PC-9 (cell line): ENCODE results near the gene CRTAC1. TPM values are rescaled to one million over a fixed set of nuclear protein-coding genes. Genes with fewer than 3 reads are reported as not detected.

Experiments used
- BruUV-seq: library from RNA; stranded (reverse); fragments of 400-500 nt; replicated peaks from 2 replicates; lab custom pipeline; 2021; lab: Mats Ljungman, UMichigan
- CTCF ChIA-PET: fragments of 300-600 bp; sonication (Branson Sonifier 250); formaldehyde crosslinking; loops from one replicate; lab custom pipeline; 2022; ENCODE audit warnings: antibody characterized with exemption; lab: Charles Lee
- POLR2A ChIA-PET: fragments of 300-600 bp; sonication (Branson Sonifier 250); formaldehyde crosslinking; loops from one replicate; lab custom pipeline; 2022; ENCODE audit warnings: antibody characterized with exemption; ENCODE audit not compliant: unreplicated experiment; lab: Charles Lee
- DNase-seq, 2 experiments: peaks; one replicate each; pipeline versions ENCODE4 v3.0.0 to v3.0.0-alpha.2; 2015 to 2022; ENCODE audit warnings: mixed read lengths in 1 of 2
- H2AFZ ChIP-seq: fragments of 200-600 bp; sonication (generic); 2 replicates; pipeline ENCODE4 v1.8.1; 2017; ENCODE audit warnings: antibody characterized with exemption
- H3F3A ChIP-seq: fragments of 200-600 bp; sonication (generic); 2 replicates; pipeline ENCODE4 v1.8.1; 2017; ENCODE audit warnings: antibody characterized with exemption, mild to moderate bottlenecking, low read depth; ENCODE audit not compliant: insufficient read depth
- H3K27ac ChIP-seq: fragments of 200-600 bp; sonication (generic); 2 replicates; pipeline ENCODE4 v1.6.1; 2016; ENCODE audit warnings: mixed run types
- H3K27me3 ChIP-seq: fragments of 200-600 bp; sonication (generic); 2 replicates; pipeline ENCODE4 v1.6.1; 2016; ENCODE audit warnings: low read depth, mixed run types; ENCODE audit not compliant: insufficient read depth
- H3K36me3 ChIP-seq: fragments of 200-600 bp; sonication (generic); 2 replicates; pipeline ENCODE4 v1.6.1; 2016; ENCODE audit warnings: low read depth, mixed run types
- H3K4me1 ChIP-seq: fragments of 200-600 bp; sonication (generic); replicated peaks from 2 replicates; pipeline ENCODE4 v1.6.1; 2016; ENCODE audit warnings: mixed run types; ENCODE audit not compliant: insufficient read depth
- H3K4me2 ChIP-seq: fragments of 200-600 bp; sonication (generic); 2 replicates; pipeline ENCODE4 v1.6.1; 2017; ENCODE audit warnings: mixed run types
- H3K4me3 ChIP-seq: fragments of 200-600 bp; sonication (generic); 2 replicates; pipeline ENCODE4 v1.6.1; 2016; ENCODE audit warnings: mixed run types
- H3K79me2 ChIP-seq: fragments of 200-600 bp; sonication (generic); 2 replicates; pipeline ENCODE4 v1.6.1; 2017; ENCODE audit warnings: low read depth, mixed run types
- H3K9me2 ChIP-seq: fragments of 200-600 bp; sonication (generic); 2 replicates; pipeline ENCODE4 v1.8.1; 2017; ENCODE audit warnings: mild to moderate bottlenecking; ENCODE audit not compliant: insufficient read depth
- H3K9me3 ChIP-seq: fragments of 200-600 bp; sonication (generic); 2 replicates; pipeline ENCODE4 v1.8.1; 2016; ENCODE audit warnings: low read depth; ENCODE audit not compliant: insufficient read depth
- H4K20me1 ChIP-seq: fragments of 200-600 bp; sonication (generic); 2 replicates; pipeline ENCODE4 v1.8.1; 2017; ENCODE audit not compliant: insufficient read depth
- CTCF ChIP-seq: fragments of 200-600 bp; sonication (generic); conservative IDR thresholded peaks from 2 replicates; pipeline ENCODE4 v1.6.1; 2017; ENCODE audit warnings: mixed run types, antibody characterized with exemption, mild to moderate bottlenecking, moderate library complexity
- EZH2 ChIP-seq: fragments of 200-600 bp; sonication (generic); IDR thresholded peaks from 2 replicates; pipeline ENCODE4 v1.8.0; 2017; ENCODE audit warnings: antibody characterized with exemption, low read depth
- intact Hi-C: fragments of 100-400 bp; cut with micrococcal nuclease; formaldehyde crosslinking; loops from one replicate; pipeline ENCODE4 v1.10.0; 2022; ENCODE audit not compliant: unreplicated experiment
- total RNA-seq: library from RNA; stranded (reverse); gene quantifications from 2 replicates; pipeline ENCODE4 v1.2.3, GENCODE V29; 2021

Gene CRTAC1
- total RNA-seq, 1 experiment from 2014 or later: not detected

GRCh38 chr10:97913614-97914013 lies 116.8 kb downstream of the CRTAC1 start:
- H3K4me2 ChIP-seq: no peak overlapping the region
- H3F3A ChIP-seq: no peaks in the 10 kb centered on the region
- no peaks in the 10 kb centered on the region for H3K9me2 ChIP-seq
- no peaks in the 10 kb centered on the region for H3K4me1 ChIP-seq
- ChIA-PET POLR2A (no interaction called here), CTCF (no interaction called here)
- H2AFZ ChIP-seq: no peak overlapping the region
- no peaks in the 10 kb centered on the region for H3K79me2 ChIP-seq
- no peak for DNase-seq
- H3K27me3 ChIP-seq: peaks cover 11% of the 10 kb centered on the region
- no peaks in the 10 kb centered on the region for H3K36me3 ChIP-seq
- H4K20me1 ChIP-seq: no peaks in the 10 kb centered on the region
- TF ChIP-seq EZH2 (no peak), CTCF (no peak)
- intact Hi-C loops: loop anchor here (1.0 to 10.0 kb wide), 3 partner anchors 128 to 1331 kb away; no protein-coding TSS in a partner anchor
- no peak overlapping the region for H3K4me3 ChIP-seq
- H3K9me3 ChIP-seq: no peaks in the 10 kb centered on the region
- H3K27ac ChIP-seq: no peak overlapping the region
- BruUV-seq: no TSS peak

- CTCF ChIA-PET: no interaction called here
- no TSS peak for BruUV-seq
These were observed 117.2 kb downstream of the CRTAC1 start for GRCh38 chr10:97913193-97913592.

GRCh38 chr10:97911217-97911616 lies 119.2 kb downstream of the CRTAC1 start:
- no peak for TF ChIP-seq EZH2
- no peak for TF ChIP-seq CTCF
- BruUV-seq: no TSS peak
- H3K79me2 ChIP-seq: no peaks in the 10 kb centered on the region
- H4K20me1 ChIP-seq: no peaks in the 10 kb centered on the region
- H3K4me3 ChIP-seq: no peak overlapping the region
- ChIA-PET POLR2A (no interaction called here), CTCF (no interaction called here)
- no peaks in the 10 kb centered on the region for H3F3A ChIP-seq
- no peak overlapping the region for H2AFZ ChIP-seq
- no peak overlapping the region for H3K4me2 ChIP-seq
- DNase-seq: no peak
- H3K4me1 ChIP-seq: no peaks in the 10 kb centered on the region
- H3K27me3 ChIP-seq: peaks cover 14% of the 10 kb centered on the region; the same call in 1 of the 2 replicates
- H3K9me3 ChIP-seq: no peaks in the 10 kb centered on the region
- no peak overlapping the region for H3K27ac ChIP-seq
- no peaks in the 10 kb centered on the region for H3K9me2 ChIP-seq
- H3K36me3 ChIP-seq: no peaks in the 10 kb centered on the region
- intact Hi-C loops: loop anchor here (10.0 kb wide), 2 partner anchors 554 to 1334 kb away; no protein-coding TSS in a partner anchor

More at GRCh38 chr10:97913193-97913592, 117.2 kb downstream of the CRTAC1 start:
- DNase-seq: no peak
- Histone ChIP-seq H3K27ac (no peak overlapping the region), H3K9me2 (no peaks in the 10 kb centered on the region), H3K4me1 (no peaks in the 10 kb centered on the region), H3K36me3 (no peaks in the 10 kb centered on the region), H4K20me1 (no peaks in the 10 kb centered on the region), H3K27me3 (peaks cover 11% of the 10 kb centered on the region; the same call in 1 of the 2 replicates), H3K4me3 (no peak overlapping the region), H3F3A (no peaks in the 10 kb centered on the region), H3K4me2 (no peak overlapping the region), H3K79me2 (no peaks in the 10 kb centered on the region), H2AFZ (no peak overlapping the region), H3K9me3 (no peaks in the 10 kb centered on the region)
- TF ChIP-seq EZH2: no peak
- TF ChIP-seq CTCF: no peak
- intact Hi-C loops: loop anchor here (10.0 kb wide), 2 partner anchors 552 to 1332 kb away; no protein-coding TSS in a partner anchor
- POLR2A ChIA-PET: no interaction called here
